Measurements from ENCODE around the gene IGFN1.
"Not testable (repeated sequence)": the region's sequence is repeated elsewhere in the genome, so short reads cannot be mapped to it uniquely, and the experiment has no call there.

IGFN1 gene

DNA sequence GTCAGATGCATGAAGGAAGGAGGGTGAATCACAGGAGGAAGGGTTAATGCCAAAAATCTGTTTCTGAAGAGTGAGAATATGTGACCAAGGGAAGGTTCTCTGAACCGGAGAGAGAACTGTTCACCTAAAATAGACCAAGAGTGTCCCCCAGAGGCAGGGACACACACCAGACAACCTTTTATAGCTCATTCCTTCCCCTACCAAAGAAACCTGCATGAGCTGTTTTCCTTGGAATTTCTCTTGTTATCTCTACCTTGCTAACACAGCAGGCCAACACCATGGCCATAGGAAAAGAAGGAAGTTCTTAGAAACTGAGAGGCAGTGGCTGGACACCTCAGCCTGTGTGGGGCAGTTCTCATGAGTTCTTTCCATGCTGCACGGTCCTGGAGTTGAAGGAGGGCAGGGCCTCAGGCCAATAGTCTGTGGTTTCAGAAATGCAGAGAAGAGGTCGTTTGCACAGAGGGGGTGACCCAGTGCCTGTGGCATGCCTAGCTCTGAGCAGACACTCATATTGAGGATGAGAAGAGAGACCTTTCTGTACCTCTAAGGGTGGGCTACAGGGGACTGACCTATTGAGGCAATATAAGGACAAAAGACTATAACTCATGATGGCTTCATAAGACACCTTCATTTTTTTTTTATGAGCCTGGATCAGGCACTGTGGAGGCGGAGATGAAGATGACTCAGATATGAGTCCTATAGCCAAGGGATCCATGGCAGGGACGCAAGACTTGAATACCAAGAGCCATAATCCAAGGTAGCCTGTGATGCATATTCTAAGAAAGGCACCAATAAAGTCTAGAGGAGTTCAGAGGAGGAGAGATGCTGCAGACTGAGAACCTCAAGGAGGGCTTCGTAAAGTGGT lies 39.4 kb downstream of the IGFN1 start:
- Histone ChIP-seq H3K9ac (peak overlapping the region; percentile 40; the same call in 1 of the 2 replicates), H3K9me3 (peaks cover 8% of the 10 kb centered on the region), H3K4me3 (no peak overlapping the region), H3K4me1 (peaks cover 54% of the 10 kb centered on the region), H3K27ac (peak overlapping the region; percentile 39), H3K4me2 (peak overlapping the region; percentile 55), H4K20me1 (no peaks in the 10 kb centered on the region), H3K36me3 (no peaks in the 10 kb centered on the region), H3K27me3 (no peaks in the 10 kb centered on the region)
- no peak for TF ChIP-seq Cebpa-rat (IDR thresholded peaks at IDR 0.05)

DNA sequence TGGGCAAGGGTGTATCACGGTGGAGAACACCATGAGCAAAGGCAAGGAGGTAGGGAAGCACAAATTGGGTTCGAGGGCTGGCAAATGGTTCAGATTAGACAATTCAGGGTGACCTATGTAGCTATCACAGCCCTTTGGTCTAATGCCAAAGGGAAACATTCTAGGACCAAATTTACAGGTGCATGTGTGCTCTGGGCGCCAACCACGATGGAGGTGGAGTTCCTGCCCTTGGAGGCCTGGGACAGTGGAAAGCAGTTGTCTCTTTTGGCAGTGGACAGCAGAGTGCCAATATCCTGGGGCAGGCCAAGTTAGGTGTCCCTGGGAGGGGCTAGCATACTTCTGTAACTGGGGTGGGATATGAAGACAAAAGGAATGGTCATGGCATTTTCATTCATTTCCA lies 40.1 kb downstream of the IGFN1 start:
- TF ChIP-seq Cebpa-rat (IDR thresholded peaks at IDR 0.05): no peak
- H3K36me3 ChIP-seq: no peaks in the 10 kb centered on the region
- H3K27ac ChIP-seq: no peak overlapping the region
- no peak overlapping the region for H3K4me3 ChIP-seq
- H3K9ac ChIP-seq: no peak overlapping the region
- no peak overlapping the region for H3K4me2 ChIP-seq
- no peaks in the 10 kb centered on the region for H4K20me1 ChIP-seq
- H3K27me3 ChIP-seq: no peaks in the 10 kb centered on the region
- H3K4me1 ChIP-seq: peaks cover 47% of the 10 kb centered on the region
- peaks cover 8% of the 10 kb centered on the region for H3K9me3 ChIP-seq

DNA sequence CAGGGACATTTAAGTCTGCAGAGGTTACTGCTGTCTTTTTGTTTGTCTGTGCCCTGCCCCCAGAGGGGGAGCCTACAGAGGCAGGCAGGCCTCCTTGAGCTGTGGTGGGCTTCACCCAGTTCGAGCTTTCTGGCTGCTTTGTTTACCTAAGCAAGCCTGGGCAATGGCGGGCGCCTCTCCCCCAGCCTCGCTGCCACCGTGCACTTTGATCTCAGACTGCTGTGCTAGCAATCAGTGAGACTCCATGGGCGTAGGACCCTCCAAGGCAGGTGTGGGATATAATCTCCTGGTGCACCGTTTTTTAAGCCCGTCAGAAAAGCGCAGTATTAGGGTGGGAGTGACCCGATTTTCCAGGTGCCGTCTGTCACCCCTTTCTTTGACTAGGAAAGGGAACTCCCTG lies 49.0 kb downstream of the IGFN1 start:
- not testable (repeated sequence) for H3K36me3 ChIP-seq, H3K9ac ChIP-seq, H3K4me3 ChIP-seq, H3K4me1 ChIP-seq, H4K20me1 ChIP-seq, H3K4me2 ChIP-seq, H3K27ac ChIP-seq, H3K27me3 ChIP-seq
- peaks cover 19% of the 10 kb centered on the region for H3K9me3 ChIP-seq

DNA sequence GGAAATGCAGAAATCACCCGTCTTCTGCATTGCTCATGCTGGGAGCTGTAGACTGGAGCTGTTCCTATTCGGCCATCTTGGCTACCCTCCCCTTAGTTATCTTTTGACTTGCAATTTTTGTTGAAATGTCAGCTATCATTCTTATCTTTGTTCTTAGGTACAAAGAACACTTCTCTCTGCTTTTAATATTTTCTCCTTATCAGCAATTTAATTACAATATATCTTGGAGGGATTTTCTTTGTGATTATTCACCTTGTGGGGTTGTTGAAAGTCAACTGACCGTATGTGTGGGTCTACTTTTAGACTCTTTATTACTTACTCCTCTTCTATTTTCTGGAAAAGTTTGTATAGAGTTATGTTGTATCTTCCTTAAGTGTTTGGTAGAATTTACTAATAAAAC lies 49.5 kb downstream of the IGFN1 start:
- H4K20me1 ChIP-seq: no peaks in the 10 kb centered on the region
- H3K36me3 ChIP-seq: no peaks in the 10 kb centered on the region
- no peak for TF ChIP-seq Cebpa-rat (IDR thresholded peaks at IDR 0.05)
- H3K27ac ChIP-seq: no peak overlapping the region
- no peak overlapping the region for H3K4me2 ChIP-seq
- peaks cover 8% of the 10 kb centered on the region for H3K4me1 ChIP-seq
- H3K27me3 ChIP-seq: no peaks in the 10 kb centered on the region
- peaks cover 19% of the 10 kb centered on the region for H3K9me3 ChIP-seq
- H3K4me3 ChIP-seq: no peak overlapping the region
- H3K9ac ChIP-seq: no peak overlapping the region

DNA sequence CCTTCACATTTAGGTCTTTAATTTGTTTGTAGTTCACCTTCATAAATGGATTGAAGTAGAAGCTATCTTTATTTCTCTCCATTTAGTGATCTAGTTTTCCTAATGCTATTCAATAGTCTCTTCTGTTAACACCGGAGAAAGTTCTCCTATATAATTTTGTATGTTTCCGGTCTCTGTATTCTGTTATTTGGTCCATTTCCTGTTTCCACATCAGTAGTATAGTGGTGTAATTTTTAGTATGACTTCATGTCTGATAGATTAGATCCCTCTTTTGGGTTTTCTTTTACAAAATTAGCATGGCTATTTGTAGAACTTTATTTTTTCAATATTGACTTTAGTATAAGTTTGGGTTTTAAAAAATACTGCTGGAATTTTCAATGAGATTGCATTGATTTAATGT lies 51.1 kb downstream of the IGFN1 start:
- Histone ChIP-seq H3K4me2 (peak overlapping the region; percentile 42; the same call in 1 of the 2 replicates), H3K36me3 (no peaks in the 10 kb centered on the region), H3K27me3 (no peaks in the 10 kb centered on the region), H3K9ac (no peak overlapping the region), H3K4me1 (peaks cover 8% of the 10 kb centered on the region), H3K4me3 (no peak overlapping the region), H4K20me1 (no peaks in the 10 kb centered on the region), H3K9me3 (peaks cover 19% of the 10 kb centered on the region), H3K27ac (no peak overlapping the region)
- no peak for TF ChIP-seq Cebpa-rat (IDR thresholded peaks at IDR 0.05)

DNA sequence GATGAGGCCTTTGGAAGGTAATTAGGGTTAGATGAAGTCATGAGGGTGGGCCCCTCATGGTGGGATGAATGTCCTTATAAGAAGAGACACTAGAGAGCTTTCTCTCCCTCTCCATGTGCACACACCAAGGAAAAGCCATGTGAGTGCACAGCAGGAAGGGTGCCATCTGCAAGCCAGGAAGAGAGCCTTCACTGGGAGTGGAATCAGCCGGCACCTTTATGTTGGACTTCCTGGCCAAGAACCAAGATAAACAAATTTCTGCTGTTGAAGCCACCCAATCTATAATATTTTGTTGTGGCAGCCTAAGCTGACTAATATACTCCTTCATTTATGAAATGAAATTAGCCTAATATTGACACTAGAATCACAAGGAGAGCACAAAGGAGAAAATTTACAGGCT lies 54.5 kb downstream of the IGFN1 start:
- Histone ChIP-seq H3K27me3 (no peaks in the 10 kb centered on the region), H3K4me3 (no peak overlapping the region)
- no peak for TF ChIP-seq Cebpa-rat (IDR thresholded peaks at IDR 0.05)

DNA sequence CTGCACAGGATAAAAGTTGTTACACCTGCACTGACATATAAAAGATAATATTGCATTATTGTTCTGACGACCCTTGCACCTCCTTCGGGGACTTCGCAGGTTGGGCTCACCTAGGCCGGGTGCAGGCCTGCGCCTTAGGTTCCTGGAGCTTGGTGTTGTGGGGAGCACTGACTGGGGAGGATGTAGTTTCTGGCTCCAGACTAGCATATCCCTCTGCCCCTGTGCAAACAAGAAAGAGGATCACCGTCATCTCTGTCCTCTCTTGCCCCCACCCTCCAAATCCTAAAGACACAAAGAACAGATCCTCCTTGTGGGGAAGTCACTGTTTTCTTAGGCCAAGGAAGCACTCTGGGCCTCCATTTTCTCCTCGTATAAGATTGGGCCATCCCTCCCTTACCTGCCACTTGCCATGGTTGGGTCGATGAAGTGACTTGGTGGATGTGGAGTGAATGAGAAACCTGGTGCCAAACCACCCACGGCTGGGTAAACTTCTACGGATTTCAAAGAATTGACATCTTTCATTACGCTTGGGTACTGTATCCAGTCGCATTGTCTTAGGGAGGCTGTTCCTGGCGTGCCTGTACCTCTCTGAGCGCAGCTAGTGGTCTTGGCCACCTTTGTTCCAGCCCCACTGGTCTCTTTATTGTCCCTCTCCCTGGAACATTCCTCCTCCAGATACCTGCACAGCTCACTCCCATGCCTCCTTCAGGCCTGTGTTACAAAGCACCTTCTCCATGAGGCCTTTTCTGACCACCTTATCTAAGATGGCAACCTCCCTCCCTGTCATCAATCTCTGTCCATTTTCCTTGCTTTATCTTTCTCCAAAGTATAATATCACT lies 58.3 kb downstream of the IGFN1 start:
- TF ChIP-seq Cebpa-rat (IDR thresholded peaks at IDR 0.05): no peak
- H3K9me3 ChIP-seq: no peaks in the 10 kb centered on the region

More for the DNA sequence above, 54.5 kb downstream of the IGFN1 start:
- H3K36me3 ChIP-seq: no peaks in the 10 kb centered on the region
- no peak overlapping the region for H3K27ac ChIP-seq
- peaks cover 10% of the 10 kb centered on the region for H3K9me3 ChIP-seq
- H4K20me1 ChIP-seq: no peaks in the 10 kb centered on the region
- no peak overlapping the region for H3K9ac ChIP-seq
- H3K4me2 ChIP-seq: no peak overlapping the region
- H3K4me1 ChIP-seq: peaks cover 8% of the 10 kb centered on the region

DNA sequence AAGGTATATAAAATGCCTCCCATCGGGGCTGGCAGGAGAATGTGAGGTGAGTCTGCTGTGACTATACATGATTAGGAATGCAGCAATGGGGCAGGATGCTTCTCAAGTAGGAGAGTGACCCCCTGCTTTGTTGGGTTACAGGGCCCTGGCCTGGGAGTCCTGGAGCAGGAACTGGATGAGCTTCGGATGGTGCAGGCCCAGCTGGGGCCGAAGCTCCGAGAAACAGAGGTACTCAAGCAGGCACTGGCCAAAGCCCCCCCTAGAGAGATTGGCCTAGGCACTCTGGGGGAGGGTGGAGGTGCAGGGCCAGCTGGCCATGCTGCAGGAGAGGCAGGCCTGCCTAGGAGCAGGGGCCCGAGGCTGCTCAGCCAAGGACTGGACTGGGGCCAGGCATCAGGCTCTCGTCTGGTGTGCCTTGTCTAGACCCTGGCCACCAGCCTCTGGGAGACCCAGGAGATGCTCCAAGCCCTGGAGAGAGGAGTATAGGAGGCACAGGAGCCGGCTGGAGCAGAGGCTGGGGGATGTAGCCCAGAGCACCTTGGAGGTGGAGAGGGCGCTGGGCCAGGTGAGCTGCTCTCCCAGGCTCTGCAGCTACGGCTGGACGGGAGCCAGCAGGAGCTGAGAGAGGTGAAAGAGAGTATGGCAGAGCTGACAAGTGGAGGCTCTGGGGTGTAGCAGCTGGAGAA lies 59.8 kb downstream of the IGFN1 start:
- no peak overlapping the region for H3K4me3 ChIP-seq
- no peak for TF ChIP-seq Cebpa-rat (IDR thresholded peaks at IDR 0.05)

More for the DNA sequence above, 58.3 kb downstream of the IGFN1 start:
- Histone ChIP-seq H4K20me1 (no peaks in the 10 kb centered on the region), H3K4me2 (no peak overlapping the region), H3K36me3 (no peaks in the 10 kb centered on the region), H3K4me1 (no peaks in the 10 kb centered on the region), H3K4me3 (no peak overlapping the region), H3K27ac (no peak overlapping the region), H3K27me3 (no peaks in the 10 kb centered on the region), H3K9ac (no peak overlapping the region)

DNA sequence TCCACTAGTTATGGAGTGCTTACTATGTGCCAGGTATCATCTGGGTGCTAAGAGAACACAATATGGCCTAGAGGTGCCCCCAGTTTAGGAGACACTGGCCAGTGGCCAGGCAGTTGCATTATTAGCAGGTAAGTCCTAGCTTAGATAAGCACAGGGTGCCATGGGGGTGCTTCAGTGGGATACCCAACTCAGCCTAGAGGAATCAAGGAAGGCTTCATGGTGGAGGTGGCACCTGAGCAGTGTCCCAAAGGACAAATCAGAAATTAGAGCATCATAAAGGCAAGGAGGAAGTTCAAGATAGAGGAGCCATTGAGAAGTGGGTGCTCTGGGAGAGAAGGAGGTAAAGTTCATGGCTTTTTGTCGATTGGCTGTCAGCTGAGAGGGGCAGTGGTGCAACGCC lies 60.8 kb downstream of the IGFN1 start:
- no peaks in the 10 kb centered on the region for H3K36me3 ChIP-seq
- no peak overlapping the region for H3K27ac ChIP-seq
- H3K4me3 ChIP-seq: no peak overlapping the region
- no peak overlapping the region for H3K4me2 ChIP-seq
- no peak for TF ChIP-seq Cebpa-rat (IDR thresholded peaks at IDR 0.05)
- H3K9ac ChIP-seq: no peak overlapping the region
- H4K20me1 ChIP-seq: no peaks in the 10 kb centered on the region
- no peaks in the 10 kb centered on the region for H3K9me3 ChIP-seq
- no peaks in the 10 kb centered on the region for H3K27me3 ChIP-seq
- peaks cover 9% of the 10 kb centered on the region for H3K4me1 ChIP-seq

More for the DNA sequence above, 59.8 kb downstream of the IGFN1 start:
- no peak overlapping the region for H3K9ac ChIP-seq
- H3K36me3 ChIP-seq: no peaks in the 10 kb centered on the region
- no peaks in the 10 kb centered on the region for H3K9me3 ChIP-seq
- H3K27me3 ChIP-seq: no peaks in the 10 kb centered on the region
- no peaks in the 10 kb centered on the region for H4K20me1 ChIP-seq
- H3K4me2 ChIP-seq: no peak overlapping the region
- H3K27ac ChIP-seq: no peak overlapping the region
- H3K4me1 ChIP-seq: peaks cover 9% of the 10 kb centered on the region

All from BLaER1 (cell line).